NCI-H2171 treated with DMSO at 0.1 percent for 48 hours (cell line): ENCODE results near the gene ADGRA3.
"Not testable (repeated sequence)": the region's sequence is repeated elsewhere in the genome, so short reads cannot be mapped to it uniquely, and the experiment has no call there.

Experiments
- DNase-seq: peaks from one replicate; lab custom pipeline; 2025; lab: John Stamatoyannopoulos, UW

The ADGRA3 gene

DNA sequence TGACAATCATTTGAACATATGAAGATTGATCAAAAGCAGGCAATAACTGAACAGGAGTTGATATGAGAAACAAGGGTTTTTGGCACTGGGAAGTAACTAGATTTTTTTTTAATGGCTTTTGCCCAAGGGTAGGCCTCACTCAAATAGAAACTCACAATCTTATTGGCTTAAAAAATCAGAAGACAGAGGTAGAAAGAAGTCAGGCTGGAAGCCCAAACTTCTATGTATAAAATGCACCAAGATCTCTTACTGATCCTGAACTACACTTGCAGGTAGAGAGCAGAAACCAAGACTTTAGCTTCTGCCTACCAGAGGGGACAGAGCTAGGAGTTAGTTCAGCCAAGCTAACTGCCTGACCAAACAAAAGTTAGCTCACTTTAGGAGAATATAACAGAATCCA lies 74.9 kb downstream of the ADGRA3 start:
- no peak for DNase-seq

DNA sequence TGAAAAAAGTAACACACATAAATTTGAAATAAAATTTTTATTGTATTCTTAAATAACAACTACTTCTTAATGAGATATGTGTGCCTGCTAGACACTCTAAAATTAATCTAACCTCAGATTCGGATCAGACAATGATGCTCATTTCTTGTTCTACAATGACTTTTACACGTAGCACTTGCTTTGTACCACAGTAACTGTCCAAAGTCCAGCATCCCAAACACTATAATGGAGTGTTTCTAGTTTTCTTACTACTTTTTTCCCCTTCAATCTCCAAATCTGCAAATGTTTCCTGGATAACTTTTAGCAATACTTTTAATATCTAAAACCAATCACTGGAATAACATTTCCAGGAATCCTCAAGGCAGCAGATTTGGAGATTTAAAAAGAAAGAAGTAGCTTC lies 75.9 kb downstream of the ADGRA3 start:
- no peak for DNase-seq

DNA sequence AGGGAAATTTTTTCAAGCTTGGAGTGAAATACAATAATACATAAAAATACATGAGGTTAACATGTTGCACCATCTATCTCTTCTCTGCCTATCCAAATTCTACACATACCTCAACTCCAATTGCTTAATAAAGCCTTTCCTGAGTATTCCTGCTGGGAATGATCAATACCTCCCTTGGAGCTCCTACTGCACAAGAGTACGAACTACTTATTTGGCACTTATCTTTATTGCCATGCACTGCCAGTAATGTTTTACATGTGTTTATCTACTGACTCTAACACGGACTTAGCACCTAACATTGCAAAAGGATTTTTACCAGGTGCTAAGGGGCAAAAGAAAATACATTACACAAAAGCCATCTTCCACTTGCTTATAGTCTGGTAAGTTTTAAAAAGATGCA lies 80.2 kb downstream of the ADGRA3 start:
- DNase-seq, result no peak

DNA sequence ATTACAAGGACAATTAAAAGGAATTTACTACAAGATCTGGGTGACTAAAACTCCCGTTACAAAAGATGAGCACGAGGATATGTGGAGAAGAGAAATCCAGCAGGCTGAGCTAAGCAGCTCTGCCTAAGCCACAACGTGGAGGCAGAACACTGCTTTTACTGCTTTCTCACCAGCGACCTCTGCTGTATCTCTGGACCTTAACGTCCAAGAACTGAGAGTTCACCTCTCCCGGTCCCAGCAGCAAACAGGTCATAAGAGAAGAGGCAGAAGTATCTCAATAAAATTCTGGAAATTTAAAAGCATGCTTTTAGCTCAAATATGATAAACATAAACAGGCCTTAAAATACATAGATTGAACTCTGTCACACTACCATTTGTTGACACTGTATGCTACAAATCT lies 81.0 kb downstream of the ADGRA3 start:
- DNase-seq, result no peak

DNA sequence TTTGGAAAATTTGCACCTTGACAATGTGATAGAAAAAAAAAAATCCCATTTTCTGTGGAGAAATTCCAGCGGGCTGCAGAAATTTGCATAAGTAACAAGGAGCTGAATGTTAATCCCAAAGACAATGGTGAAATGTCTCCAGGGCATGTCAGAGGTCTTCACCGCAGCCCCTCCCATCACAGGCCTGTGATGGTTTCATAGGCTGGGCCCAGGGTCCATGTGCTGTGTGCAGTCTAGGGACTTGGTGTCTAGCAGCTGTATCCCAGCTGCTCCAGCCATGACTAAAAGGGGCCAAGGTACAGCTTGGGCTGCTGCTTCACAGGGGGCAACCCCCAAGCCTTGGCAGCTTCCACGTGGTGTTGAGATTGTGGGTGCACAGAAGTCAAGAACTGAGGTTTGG lies 85.2 kb downstream of the ADGRA3 start:
- DNase-seq, result no peak

DNA sequence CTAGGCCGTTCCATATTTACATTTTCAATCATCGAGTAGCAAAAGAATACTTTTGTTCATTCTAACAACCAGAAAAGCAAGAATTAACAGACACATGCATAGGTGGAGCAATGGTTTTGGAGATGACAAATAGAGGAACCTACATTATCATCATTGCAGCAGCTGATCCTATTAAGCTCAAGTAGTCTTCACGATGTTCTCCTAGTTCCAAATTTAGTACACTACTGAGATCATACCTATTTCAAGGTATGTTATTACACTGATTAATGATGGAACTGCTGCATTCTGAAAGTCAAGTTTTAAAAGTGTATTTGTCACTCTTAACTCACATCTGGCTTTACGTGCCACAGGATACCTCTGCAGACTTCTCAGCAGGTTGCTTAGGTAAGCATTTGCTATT lies 87.4 kb downstream of the ADGRA3 start:
- DNase-seq, result no peak

DNA sequence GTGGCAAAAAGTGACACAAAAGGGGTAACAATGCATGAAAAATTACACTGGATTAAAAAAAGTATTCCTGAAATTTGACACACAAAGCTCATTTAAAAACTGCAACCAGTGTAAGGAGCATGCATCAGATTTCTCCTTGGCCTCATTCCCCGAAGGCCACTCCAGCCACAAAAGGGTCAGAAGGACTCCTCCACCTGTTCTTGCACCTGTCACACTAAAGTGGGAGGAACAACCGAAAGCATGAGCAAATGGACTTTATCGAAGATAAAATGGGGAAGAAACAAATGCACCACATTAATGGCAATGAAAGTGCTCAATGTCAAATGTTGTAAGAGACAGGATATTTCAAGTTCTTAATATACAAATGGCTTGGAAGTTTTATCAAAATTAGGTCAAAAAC lies 88.2 kb downstream of the ADGRA3 start:
- peak; percentile 36 for DNase-seq

DNA sequence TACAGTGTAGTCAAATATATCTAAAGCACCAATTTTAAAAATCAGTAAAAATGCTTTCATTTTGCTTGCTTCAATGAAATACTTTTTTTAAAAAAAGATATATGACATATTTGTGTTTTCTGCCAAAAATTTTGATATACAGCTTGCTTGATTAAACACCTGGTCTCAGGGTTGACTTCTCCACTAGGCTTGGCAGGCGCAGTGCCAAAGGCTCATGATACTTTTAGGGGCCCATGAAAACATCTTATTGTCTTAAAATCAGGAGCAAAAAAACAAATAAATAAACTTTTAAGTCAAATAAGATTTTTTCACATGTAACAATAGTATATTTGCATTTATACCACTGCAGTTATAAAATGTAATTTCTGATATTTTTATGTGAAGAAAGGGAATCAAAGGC lies 95.6 kb downstream of the ADGRA3 start:
- no peak for DNase-seq

DNA sequence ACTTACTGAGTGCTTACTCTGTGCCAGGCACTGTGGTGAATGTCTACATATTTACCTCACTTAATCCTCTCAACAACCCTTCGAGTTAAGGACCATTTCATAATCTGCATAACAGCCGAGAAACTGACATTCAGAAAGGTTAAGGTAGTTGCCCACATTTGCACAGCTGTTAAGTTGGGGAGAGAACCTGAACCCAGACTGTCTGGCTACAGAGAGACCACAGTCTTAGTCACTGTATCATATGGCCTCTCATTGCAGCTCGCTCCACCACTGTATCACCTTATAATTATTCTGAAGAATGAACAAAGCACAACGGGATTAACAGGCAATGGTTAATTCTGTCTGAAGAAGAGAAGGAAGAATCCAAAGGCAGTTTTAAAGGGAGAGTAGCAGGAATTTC lies 98.5 kb downstream of the ADGRA3 start:
- no peak for DNase-seq

DNA sequence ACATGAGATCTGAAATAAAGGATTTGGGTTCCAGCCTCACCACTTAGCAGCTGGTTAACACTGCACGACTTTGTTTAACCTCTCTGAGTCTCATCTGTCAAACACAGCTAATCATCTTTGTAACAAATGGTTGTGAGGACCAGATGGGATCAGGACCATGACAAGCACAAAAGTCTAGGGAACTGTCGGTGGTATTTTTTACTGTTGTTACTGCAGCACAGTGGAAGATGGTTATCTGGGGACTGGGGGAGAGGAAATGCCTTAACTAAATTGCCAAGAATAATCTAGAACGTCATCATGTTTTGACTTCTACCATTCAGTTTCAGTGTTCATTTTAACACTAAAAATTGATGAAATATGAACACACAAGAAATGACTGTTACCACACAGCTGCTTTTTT lies 99.5 kb downstream of the ADGRA3 start:
- DNase-seq, result peak; percentile 37

DNA sequence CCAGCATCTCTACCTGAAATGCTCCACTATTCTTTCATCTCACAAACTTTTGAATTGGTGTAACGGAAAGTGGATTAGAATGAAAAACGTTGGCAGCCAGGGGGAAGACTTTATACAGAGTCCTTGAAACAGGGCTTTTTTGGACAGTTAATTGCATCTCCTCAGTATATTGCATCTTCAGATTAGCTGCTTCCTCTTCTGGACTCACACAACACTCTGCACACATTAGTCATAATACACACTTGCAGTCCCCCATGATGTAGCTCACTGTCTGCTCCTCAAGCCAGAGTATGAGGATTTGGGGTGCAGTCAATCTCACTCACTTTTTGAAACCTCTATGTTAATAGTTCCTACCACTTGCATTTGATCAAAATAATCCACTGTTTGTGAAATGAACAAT lies 101.0 kb downstream of the ADGRA3 start:
- no peak for DNase-seq

DNA sequence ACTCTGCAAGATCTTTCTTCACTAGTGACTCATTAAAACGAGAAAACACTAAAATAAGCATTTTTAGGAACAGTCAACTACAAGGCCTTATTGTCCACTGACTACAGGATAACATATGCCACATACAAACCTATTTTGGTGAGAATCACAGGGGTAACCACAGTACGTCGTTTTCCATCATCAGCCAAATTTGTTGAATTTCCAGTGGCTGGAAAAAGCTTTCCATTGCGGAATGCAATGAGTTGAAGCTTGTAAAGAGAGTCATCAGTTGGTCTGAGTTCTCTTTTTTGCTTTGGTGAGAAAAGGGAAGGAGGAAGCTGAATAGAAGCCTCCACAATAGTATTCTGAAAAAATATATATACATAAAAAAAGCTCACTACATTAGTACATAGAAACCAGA lies 102.4 kb downstream of the ADGRA3 start:
- DNase-seq, result no peak

DNA sequence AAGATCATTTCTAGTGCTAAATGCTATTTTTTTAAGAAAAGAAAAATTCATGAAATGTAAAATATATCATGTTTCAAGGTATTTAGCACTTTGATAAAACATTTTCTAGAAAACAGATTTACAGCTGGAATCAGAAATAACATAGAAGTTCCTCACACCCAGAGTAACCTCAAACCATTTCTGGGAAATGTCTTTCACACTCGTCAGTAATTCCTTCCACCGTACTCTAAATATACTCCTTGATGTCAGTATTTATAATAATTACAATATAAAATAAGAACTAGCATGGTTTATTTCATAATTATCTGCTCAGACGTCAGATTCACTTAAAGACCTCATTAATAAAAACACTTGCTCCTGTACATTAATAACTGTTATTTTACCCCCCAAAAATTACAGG lies 103.9 kb downstream of the ADGRA3 start:
- DNase-seq, result no peak

DNA sequence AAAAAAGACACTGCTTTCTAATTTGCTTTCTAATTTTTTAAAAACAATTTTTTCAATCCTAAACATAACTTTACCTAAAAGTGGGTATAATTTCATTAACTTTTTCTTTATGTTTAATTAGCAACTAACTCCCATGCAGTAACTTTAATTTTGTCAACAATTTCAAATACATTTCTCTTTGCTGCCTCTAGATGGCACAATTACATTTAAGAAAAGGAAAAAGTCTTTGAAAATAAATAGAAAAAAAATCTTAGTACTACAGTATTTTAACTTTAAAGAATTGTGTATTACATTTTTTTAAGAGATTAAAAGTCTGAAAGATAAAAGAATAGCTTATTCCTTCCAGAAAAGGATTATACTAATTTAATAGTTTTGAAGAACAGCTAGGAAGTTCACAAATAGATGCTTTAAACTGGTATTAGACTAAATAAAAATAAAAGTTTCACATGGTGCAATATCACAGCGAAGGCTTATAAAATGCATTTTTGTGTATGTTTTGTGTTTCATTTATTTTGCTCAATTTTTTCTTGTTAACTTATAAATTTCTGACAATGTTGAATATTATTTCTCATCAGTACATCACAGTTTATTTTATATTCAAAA lies 105.1 kb downstream of the ADGRA3 start:
- DNase-seq, result peak; percentile 19

DNA sequence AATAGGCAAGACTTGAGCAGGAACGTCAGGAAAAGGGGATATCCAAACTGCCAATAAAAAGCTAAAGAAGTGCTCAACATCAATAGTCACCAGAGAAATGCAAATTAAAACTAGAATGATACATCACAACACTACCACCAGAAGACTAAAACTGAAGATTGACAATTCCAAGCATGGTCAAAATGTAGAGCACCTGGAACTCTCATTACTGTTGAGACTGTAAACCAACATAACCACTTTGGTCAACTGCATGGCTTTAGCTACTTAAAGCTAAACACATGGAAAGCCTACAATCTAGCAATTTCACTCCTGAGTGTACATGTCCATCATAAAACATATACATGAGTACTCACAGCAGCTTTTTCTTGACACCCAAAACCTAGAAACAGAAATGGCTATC lies 107.4 kb downstream of the ADGRA3 start:
- DNase-seq, result no peak

DNA sequence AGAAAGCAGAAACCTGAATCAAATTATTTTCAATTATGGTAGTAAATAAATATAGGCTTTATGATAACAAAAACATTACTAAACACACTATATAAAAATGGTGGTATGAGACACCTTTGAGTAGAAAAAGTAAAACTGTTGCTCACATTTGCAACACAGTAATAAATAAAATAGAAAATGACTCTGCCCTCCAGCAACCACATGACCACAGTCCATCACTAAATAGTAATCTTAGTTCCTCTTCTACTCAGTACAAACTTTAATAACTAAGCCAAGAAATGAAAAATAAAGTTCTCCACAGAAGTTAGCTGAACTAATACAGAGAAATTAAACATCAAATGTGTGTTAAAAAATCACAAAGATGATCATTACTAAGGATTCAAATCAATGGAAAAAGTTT lies 108.5 kb downstream of the ADGRA3 start:
- no peak for DNase-seq

DNA sequence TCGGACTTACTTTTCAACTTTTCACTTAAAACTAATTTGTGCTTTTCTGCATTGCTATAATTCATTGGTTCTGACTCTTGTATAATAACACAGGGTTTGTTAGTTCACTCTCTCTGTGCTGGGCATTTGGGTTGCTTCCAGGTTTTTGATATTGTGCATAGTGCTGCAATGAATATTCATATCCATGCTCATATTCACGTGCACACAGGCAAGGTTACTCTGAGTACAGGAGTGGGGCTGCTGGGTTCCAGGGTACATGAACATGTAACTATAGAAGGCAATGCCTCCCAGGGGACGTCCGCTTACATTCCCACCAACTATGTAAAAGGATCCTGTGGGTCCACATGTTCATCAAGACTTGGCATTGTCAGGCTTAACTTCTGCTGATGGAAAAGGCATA lies 117.2 kb downstream of the ADGRA3 start:
- DNase-seq, result no peak

DNA sequence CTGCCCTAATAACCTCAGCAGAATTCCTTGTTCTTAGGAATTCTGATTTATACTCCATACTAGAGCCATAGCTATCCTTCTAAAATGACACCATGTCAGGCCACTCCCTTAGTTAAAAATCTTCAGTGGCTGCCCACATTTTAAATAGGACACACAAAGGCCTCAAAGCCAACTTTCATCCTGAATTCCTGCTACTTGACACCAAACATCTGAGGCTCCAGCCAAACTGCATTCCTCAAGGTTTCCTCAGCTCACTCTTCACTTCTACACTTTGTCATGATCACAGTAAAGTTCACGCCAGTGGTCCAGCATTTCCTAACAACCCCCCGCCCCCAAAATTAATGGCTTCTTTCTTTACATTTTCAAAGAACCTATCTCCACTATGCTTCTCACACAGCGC lies 124.3 kb downstream of the ADGRA3 start:
- DNase-seq, result no peak

DNA sequence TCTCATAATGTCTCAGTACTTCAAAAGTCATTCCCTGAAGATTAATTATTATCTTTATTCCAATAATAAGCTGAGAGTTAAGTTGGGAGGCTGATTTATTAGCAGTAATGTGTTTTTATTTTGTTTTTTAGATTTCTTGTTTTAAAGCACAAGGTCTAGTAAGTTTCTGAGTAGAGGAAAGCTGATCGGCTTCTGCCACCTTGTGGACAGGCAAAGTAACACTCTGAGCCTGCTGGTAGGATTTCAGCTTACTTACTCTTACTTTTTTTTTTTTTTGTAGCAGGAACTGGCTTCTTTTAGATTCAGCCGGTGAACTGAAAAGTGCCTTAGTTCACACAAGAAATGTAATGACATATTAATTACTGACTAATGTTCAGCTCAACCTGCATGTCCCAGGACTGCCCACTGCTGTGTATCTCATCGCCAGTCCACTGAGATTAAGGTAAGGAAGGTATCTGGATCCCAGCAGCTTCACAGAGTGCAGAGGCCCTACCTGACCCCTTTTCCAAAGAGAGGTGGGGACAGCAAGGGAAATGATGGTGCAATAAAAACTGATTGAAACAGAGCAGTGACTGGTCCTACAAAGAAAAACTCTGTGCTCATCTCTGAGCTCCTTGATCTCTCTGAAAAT lies 126.5 kb downstream of the ADGRA3 start:
- peak; percentile 36 for DNase-seq

DNA sequence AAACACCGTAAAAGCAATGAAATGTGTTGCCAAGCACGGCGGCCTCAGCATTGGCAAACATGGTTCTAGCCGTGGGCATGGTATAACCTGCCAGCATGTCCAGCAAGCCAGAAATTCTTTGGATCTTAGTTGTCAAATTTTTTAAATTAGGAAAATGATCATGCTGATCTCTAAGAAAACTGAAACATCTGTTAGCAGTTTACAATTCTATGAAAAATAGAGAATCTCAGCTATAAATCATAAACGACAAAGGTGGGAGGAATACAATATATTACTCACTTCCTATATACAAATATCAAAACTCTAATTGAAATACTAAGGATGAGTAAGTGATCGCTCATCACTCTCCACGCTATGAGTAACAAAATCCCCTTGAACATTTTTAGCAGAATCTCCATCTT lies 130.3 kb downstream of the ADGRA3 start:
- no peak for DNase-seq

DNA sequence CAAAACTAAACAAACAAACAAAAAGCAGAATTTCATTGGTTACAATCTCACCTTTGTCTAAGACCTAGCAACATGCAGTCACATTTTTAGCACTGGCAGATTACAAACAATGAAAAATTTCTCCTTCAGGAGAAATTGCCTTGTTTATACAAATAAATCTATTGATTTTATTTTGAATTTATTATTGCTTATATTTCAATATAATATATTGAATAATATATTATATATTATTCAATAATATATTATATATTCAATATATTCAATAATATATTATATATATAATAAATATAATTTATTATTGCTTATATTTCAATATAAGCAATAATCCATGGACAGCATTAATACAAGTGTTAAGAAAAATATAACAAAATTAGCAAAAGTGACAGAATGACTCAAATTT lies 131.7 kb downstream of the ADGRA3 start:
- no peak for DNase-seq

DNA sequence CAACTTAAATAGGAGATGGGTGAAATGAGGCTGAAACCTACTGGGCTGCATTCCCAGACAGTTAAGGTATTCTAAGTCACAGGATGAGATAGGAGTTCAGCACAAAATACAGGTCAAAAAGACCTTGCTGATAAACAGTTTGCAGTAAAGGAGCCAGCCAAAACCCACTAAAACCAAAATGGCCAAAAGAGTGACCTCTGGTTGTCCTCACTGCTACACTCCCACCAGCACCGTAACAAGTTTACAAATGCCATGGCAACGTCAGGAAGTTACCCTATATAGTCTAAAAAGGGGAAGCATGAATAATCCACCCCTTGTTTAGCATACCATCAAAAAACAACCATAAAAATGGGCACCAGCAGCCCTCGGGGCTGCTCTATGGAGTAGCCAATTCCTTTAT lies 133.7 kb downstream of the ADGRA3 start:
- DNase-seq, result not testable (repeated sequence)

DNA sequence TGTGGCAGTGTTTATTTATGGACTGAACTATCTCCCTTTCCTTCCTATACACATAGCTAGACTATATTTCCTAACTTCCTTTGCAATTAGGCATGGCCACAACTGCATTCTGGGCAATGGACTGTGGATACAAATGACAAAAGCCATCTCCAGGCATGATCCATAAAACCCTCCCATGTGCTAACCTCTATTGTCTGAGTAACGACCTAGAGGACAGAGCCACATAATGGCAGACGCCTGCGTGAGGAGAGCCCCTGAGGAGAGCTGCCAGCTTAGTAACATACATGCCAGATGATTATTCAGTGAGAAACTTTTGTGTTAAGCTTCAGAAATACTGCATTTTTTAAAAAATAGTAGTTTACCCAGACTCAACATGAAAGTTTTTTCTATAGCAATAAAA lies 142.9 kb downstream of the ADGRA3 start:
- DNase-seq, result no peak

DNA sequence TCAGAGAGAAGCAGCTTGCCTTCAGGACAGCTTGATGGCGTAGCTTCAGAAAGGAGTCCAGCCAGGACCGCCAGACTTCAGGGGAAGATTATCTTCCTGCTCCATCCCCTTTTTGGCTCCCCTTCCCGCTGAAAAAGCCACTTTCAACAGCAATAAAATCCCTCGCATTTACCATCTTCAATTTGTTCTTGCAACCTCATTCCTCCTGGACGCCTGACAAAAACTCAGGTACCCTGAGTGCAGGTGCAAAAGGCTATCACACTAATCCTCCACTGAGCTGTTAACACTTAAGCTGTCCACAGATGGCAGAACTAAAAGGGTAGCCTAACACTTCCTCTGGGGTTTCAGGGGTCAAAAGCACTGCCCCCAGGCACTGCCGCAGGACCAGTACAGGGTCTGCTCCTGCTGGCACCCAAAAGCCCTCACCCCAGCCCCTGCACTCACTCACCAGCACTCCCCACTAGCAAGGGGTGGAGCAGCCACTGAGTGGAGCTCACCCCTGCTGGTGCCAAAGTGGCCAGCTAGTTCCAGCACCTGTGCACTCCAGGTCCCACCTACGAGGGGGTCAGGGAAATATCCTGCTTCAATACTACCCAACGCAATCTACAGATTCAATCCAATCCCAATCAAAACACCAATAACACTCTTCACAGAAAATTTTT lies 145.8 kb downstream of the ADGRA3 start:
- no peak for DNase-seq
